Hematopoietic multipotent progenitor cell treated with erythropoietin and hydrocortisone succinate and interleukin-3 and kit ligand, for 6 days (in vitro differentiated cells): ENCODE results near the gene AKR7A2.
"Not testable (repeated sequence)": the region's sequence is repeated elsewhere in the genome, so short reads cannot be mapped to it uniquely, and the experiment has no call there.

ENCODE experiments used
- DNase-seq: peaks from one replicate; pipeline ENCODE4 v3.0.0-alpha.2; 2015

The AKR7A2 gene

GRCh38 chr1:19256301-19256700 is 55.6 kb downstream of the AKR7A2 start:
- DNase-seq = not testable (repeated sequence)

DNA sequence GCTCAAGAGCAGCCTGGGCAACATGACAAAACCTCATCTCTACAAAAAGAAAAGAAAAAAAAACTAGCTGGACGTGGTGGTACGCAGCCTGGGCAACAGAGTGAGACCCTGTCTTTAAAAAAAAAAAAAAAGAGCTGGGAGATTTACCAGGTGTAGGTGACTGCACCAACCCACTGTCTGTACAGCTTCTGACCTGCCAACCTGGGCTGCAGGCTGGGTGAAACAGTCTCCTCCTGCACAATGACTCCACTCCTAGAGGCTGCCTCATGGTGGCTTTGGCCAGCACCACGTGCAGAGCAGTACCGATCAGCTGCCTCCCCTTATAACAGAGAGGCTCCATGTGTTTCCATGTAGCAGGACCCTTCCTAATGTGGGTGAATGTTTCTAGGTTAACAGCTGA is 56.7 kb downstream of the AKR7A2 start:
- no peak for DNase-seq

DNA sequence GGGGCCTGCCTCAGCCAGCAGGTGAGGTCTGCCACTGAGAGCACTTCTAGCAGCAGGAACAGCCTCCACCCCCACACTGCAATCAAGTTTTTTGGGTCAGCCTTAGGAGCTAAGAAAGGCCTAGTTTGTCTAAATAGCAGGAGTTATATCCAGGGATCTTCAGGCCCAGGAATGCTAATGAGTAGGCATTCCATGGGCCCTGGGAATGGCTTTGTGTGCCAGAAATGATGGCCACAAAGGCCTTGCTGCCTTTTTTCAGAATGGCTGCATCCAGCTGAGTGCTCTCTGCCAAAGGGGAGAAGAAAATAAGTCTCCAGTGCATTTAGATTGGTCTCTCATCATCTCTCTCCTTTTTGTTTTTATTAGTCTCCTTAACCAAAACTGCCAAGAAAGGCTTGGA is 57.5 kb downstream of the AKR7A2 start:
- DNase-seq = no peak
